ENCODE data around the gene PRCC. TPM values are rescaled to one million over a fixed set of nuclear protein-coding genes. Genes with fewer than 3 reads are reported as not detected.
A peak's percentile ranks its signal among the peaks of the same experiment; 100 is the strongest.

PRCC gene
- total and polyA plus RNA-seq, 2 of the 13 experiments (the other 11 are each of a cell fraction or from before 2014, with no cell fraction given): 24.2 to 40.5 TPM

DNA sequence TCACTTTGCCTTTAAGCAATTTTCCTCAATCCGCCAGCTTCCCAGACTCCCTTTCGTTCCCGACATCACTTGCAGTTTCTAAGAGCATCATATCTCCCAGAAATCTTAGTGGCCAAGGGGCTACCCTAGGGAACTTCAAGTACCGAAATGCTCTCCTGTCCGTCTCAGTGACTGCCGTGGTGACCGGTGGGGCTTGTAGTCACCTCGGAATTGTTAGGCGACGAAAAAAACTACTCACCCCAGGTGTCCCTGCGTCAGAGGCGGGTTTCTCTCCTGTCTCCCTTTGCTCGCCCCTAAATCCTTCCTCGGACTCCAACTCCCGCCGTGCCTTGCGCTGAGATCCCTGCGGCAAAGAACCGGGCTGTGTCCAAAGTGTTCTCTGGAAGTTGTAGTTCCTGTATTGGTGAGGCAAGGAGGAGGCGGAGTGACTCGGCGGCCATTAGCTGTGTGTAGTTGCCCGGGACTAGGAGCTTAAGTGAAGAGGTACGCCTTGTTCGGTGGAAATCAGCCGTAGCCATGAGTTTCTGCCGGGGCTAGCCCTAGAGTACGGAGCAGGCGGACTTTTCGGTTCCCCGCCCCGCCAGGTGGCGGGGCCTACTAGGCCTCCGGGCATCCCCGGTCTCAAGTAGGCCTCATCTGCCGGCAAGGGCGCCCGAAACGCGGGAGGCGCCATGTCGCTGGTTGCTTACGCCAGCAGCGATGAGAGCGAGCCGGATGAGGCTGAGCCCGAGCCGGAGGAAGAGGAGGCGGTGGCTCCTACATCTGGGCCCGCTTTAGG, at the start of gene PRCC (continued):
- TF ChIP-seq RARG (CRISPR knock-in tag; IDR thresholded peaks at IDR 0.05; ENCODE audit: low read depth) (no peak), FOXA1 (IDR thresholded peaks at IDR 0.05) (no peak), FOXA1 (CRISPR knock-in tag; IDR thresholded peaks at IDR 0.05) (0 out of 2 replicates have a peak, but pooled peaks have one; percentile 10), ZNF761 (CRISPR knock-in tag; conservative IDR thresholded peaks at IDR 0.05) (peak; percentile 21; the same call in 1 of the 2 replicates), ZNF567 (CRISPR knock-in tag; IDR thresholded peaks at IDR 0.05; ENCODE audit: borderline replicate concordance) (no peak), ZMYM4 (CRISPR knock-in tag; IDR thresholded peaks at IDR 0.05) (peak; percentile 71; the same call in 1 of the 2 replicates), ZFP36L2 (CRISPR knock-in tag; IDR thresholded peaks at IDR 0.05) (no peak; the same call in 1 of the 2 replicates), SMAD3 (CRISPR knock-in tag; IDR thresholded peaks at IDR 0.05) (peak; percentile 16), SNAI1 (CRISPR knock-in tag; IDR thresholded peaks at IDR 0.05; ENCODE audit: borderline replicate concordance) (no peak), SP2 (CRISPR knock-in tag; IDR thresholded peaks at IDR 0.05) (peak; percentile 5; the same call in 1 of the 2 replicates), EEA1 (CRISPR knock-in tag; IDR thresholded peaks at IDR 0.05; ENCODE audit: borderline replicate concordance) (0 out of 2 replicates have a peak, but pooled peaks have one; percentile 31), FOXA3 (CRISPR knock-in tag; IDR thresholded peaks at IDR 0.05) (peak; percentile 36; the same call in 1 of the 2 replicates), ZSCAN9 (CRISPR knock-in tag; IDR thresholded peaks at IDR 0.05; ENCODE audit: borderline replicate concordance) (peak; percentile 38; the same call in 1 of the 2 replicates), AFF4 (CRISPR knock-in tag; IDR thresholded peaks at IDR 0.05) (no peak), HNRNPLL (IDR thresholded peaks at IDR 0.05; ENCODE audit: low read depth, low read length, poor library complexity, severe bottlenecking) (peak; percentile 86), ZNF674 (CRISPR knock-in tag; IDR thresholded peaks at IDR 0.05; ENCODE audit: low read depth) (no peak), ZNF879 (CRISPR knock-in tag; IDR thresholded peaks at IDR 0.05) (0 out of 2 replicates have a peak, but pooled peaks have one; percentile 4), NCOR1 (IDR thresholded peaks at IDR 0.05; ENCODE audit: borderline replicate concordance, low read length) (peak; percentile 29; the same call in 1 of the 2 replicates), ZNF615 (CRISPR knock-in tag; IDR thresholded peaks at IDR 0.05; ENCODE audit: borderline replicate concordance) (no peak)
- TF ChIP-seq, protein P1, sequence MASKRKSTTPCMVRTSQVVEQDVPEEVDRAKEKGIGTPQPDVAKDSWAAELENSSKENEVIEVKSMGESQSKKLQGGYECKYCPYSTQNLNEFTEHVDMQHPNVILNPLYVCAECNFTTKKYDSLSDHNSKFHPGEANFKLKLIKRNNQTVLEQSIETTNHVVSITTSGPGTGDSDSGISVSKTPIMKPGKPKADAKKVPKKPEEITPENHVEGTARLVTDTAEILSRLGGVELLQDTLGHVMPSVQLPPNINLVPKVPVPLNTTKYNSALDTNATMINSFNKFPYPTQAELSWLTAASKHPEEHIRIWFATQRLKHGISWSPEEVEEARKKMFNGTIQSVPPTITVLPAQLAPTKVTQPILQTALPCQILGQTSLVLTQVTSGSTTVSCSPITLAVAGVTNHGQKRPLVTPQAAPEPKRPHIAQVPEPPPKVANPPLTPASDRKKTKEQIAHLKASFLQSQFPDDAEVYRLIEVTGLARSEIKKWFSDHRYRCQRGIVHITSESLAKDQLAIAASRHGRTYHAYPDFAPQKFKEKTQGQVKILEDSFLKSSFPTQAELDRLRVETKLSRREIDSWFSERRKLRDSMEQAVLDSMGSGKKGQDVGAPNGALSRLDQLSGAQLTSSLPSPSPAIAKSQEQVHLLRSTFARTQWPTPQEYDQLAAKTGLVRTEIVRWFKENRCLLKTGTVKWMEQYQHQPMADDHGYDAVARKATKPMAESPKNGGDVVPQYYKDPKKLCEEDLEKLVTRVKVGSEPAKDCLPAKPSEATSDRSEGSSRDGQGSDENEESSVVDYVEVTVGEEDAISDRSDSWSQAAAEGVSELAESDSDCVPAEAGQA (IDR thresholded peaks at IDR 0.05; ENCODE audit: low read depth): 0 out of 2 replicates have a peak, but pooled peaks have one; percentile 76
- TF ChIP-seq, protein P1 (CRISPR knock-in tag; IDR thresholded peaks at IDR 0.05; ENCODE audit: borderline replicate concordance): no peak
